Hindlimb muscle (tissue), 1 donor: Measurements from ENCODE around the gene RAD50. TPM values are rescaled to one million over a fixed set of nuclear protein-coding genes. Genes with fewer than 3 reads are reported as not detected.
"Not testable (repeated sequence)": the region's sequence is repeated elsewhere in the genome, so short reads cannot be mapped to it uniquely, and the experiment has no call there.

Experiments used
- DNase-seq: peaks from one replicate; pipeline ENCODE4 v3.0.0-alpha.2; 2013
- polyA plus RNA-seq: library from polyadenylated mRNA; unstranded; fragments of 120-200 nt; gene quantifications from one replicate; pipeline ENCODE4 v1.2.1, GENCODE V29; 2013; ENCODE audit not compliant: insufficient read length

The RAD50 gene
- polyA plus RNA-seq, 1 donor, result 24.9 TPM

DNA sequence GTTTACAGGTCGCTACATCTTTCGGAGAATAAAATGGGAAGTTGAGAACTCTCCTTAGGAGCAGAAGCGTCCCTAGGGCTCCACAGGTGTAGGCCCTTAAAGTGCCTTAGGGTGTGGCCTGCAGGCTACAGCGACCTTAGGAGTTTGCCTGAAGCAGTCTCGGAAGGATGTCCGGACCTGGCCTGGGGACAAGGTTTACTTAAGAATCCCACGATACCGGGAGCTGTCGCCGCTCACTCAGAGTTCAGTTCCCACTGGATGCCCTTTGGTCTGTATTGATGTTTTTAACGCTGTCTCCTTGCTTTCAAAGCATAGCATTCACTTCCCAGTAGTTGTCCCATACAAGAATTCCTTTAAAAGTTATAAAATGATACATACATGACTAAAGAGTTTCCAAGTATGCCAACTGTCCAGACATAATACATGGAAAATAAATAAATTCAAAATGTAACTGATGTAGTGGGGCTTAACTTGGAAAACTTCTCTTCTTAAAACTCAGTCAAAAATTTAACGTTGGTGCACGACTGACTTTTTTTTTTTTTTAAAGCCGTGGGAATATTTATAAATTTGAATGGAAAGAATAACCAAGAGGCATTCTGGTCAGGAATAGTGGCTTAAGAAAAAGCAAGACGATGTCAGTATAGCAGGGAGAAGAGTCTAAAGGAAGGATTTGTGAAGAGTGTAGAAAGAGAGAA is 848 bp downstream of the RAD50 start:
- peak; percentile 34 for DNase-seq

GRCh38 chr5:132559383-132560060 is 2.7 kb downstream of the RAD50 start:
- no peak for DNase-seq

DNA sequence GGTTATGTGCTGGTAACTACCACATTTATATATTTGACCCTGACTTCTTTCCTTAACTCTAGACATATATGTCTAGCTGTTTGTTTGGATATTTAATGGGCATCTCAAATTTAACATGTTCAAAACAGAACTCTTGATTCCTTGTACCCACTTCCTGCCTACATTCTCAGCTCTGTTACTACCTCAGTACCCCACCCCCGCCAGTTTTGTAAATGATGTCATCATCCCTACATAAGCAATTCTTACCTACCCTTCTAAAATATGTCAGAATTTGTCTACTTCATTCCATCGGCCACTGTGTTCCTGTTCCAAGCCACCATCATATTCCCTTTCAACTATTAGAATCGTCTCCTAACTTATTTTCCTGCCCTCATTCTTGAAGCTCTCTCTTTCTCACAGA is 4.8 kb downstream of the RAD50 start:
- no peak for DNase-seq

GRCh38 chr5:132564555-132564954 is 7.8 kb downstream of the RAD50 start:
- not testable (repeated sequence) for DNase-seq

- DNase-seq, result no peak
Measured at GRCh38 chr5:132566657-132567056, 9.9 kb downstream of the RAD50 start.

DNA sequence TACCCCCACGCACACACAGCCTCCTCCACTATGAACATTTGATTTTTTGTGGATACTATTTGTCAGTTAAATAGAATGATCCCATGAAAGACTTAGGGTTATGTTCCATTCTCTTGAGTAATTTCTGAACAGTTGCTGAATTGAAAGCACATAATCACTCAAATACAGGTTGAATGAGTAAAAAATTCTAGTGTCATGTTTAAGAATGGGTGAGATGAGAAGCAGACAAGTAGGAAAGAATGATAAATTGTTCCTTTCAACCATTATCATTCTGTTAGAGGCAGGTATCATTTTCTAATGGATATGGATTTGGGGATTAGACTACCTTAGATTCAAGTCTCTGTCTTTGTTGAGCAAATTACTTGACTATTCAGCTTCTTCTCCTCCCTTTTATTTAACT is 19.3 kb downstream of the RAD50 start:
- DNase-seq, result no peak

DNA sequence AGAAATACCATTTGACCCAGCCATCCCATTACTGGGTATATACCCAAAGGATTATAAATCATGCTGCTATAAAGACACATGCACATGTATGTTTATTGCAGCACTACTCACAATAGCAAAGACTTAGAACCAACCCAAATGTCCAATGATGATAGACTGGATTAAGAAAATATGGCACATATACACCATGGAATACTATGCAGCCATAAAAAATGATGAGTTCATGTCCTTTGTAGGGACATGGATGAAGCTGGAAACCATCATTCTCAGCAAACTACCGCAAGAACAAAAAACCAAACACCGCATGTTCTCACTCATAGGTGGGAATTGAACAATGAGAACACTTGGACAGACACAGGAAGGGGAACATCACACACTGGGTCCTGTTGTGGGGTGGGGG is 27.8 kb downstream of the RAD50 start:
- DNase-seq, result not testable (repeated sequence)

GRCh38 chr5:132586063-132586462 is 29.3 kb downstream of the RAD50 start:
- no peak for DNase-seq

DNA sequence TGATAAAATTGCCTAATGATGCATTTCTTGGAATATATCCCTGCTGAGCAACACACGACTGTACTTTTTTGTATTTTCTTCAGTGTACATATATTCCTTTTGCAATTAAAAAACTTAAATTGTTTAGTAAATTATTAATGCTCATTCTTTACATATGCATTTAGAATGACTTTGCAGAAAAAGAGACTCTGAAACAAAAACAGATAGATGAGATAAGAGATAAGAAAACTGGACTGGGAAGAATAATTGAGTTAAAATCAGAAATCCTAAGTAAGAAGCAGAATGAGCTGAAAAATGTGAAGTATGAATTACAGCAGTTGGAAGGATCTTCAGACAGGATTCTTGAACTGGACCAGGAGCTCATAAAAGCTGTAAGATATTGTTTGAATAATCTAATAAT is 32.7 kb downstream of the RAD50 start:
- no peak for DNase-seq

GRCh38 chr5:132591145-132591544 is 34.4 kb downstream of the RAD50 start:
- DNase-seq, result no peak

DNA sequence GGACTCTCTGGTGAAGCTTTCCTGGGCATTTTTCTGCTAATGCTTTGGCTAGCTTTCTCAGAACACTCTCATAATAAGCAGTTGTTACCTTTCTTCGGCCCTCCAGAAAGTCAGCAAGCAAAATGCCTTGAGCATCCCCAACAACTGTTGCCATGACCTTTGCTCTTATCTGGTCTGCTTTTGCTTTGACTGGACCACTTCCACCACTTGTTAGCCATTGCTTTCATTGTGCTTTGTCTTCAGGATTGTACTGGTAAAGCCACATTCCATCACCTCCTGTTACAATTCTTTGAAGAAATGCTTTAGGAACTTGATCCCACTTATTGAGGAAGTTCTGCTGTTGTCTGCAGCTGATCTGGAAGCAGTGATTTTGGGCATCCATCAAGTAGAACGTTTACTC is 35.7 kb downstream of the RAD50 start:
- no peak for DNase-seq

GRCh38 chr5:132594170-132594569 is 37.4 kb downstream of the RAD50 start:
- no peak for DNase-seq

GRCh38 chr5:132595624-132596023 is 38.8 kb downstream of the RAD50 start:
- DNase-seq, result no peak

DNA sequence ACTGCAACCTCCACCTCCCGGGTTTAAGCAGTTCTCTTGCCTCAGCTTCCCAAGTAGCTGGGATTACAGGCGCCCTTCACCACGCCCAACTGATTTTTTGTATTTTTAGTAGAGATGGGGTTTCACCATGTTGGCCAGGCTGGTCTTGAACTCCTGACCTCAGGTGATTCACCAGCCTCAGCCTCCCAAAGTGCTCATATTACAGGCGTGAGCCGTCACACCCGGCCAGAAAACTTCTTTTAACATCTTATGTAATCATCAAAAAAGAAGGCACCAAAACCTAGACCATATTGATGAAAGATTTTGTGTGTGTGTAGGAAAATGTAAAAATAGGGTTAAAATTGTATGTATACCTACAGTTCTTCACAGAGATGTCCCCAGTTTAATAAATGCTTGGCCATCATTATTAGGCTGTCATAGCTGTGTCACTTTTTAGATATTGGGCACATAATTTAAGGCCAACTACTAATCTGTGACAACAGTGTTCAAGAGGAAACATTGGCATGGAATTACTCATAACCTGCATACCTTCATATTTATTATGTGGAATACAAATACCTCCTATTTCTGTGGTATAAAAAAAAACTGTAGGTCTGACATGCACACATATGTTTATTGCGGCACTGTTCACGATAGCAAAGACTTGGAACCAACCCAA is 44.4 kb downstream of the RAD50 start:
- no peak for DNase-seq

- DNase-seq, result no peak
Measured at GRCh38 chr5:132607095-132607494, 50.3 kb downstream of the RAD50 start.

- DNase-seq, result no peak
Measured at GRCh38 chr5:132608107-132608506, 51.3 kb downstream of the RAD50 start.

- DNase-seq, result no peak
Measured at GRCh38 chr5:132611965-132612364, 55.2 kb downstream of the RAD50 start.

- no peak for DNase-seq
Measured at GRCh38 chr5:132612846-132613245, 56.1 kb downstream of the RAD50 start.

GRCh38 chr5:132621699-132622098 is 64.9 kb downstream of the RAD50 start:
- DNase-seq, result no peak

DNA sequence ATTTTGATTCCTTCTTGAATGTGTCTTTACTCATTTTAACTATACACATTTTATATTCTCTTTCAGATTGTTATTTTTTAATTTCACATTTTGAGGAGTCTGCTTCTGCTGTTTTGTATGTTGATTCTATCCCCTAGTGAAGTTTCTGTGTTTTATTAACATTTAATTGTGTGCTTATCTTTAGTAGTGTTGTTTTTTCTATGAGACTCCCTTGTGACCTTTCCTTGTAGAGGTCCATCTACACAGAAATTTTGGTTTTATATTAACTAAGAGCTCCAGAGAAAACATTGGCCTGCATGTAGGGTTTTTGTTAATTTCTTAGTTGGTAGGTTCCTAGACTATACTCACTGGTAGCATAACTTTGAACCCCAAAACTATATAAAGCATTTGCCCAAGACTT is 65.8 kb downstream of the RAD50 start:
- no peak for DNase-seq

DNA sequence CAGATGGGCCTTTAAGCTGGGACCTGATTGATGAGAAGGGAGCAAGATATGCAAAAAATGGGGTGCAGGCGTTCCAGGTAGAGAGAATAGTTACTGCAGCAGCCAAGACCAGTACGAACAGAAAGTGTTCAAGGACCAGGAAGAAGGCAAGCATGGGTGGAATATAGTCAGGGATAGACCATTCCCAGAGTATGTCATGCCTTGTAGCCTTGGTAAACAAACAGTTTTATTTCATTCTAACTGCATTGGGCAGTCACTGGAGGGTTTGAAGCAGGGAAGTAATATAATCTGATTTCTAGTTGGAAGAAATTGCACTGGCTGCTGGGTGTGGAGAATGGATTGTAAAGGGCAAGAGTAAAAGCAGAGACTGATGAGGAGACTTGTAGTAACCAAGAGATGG is 70.7 kb downstream of the RAD50 start:
- DNase-seq, result no peak

GRCh38 chr5:132628814-132629213 is 72.0 kb downstream of the RAD50 start:
- DNase-seq, result no peak

DNA sequence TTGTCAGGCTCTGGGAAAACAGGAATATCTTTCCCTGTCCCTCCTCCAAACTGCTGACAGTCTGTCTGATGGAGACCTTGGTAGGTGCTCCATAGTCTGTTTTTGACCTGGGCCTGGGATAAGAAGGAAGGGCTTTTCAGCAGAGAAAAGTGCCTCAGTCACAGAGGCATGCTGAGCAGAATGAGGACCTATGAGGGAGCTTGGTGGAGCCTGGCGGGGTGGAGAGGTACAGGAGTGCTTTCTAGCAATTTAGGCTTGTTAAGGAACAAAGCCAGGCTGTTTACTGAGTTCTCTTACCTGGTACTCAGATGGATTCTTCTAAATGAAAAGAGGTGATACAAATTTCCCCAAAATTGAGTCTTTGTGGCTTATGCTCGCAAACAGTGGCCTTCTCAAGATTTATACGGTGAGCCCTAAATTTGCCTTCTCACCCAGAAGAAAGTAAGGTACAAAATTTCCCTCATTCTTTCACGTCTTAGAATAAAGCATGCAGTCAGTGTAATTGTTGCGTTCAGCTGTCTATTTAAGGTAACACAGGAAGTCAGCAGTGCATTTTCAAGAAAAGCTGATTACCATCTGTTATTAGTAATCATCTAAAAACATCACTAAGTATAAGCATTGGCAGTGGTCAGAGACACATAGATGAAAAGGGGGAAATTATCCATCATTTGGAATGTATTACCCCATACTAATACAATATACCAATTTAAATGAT is 72.6 kb downstream of the RAD50 start:
- DNase-seq, result no peak
